Endodermal cell (in vitro differentiated cells): ENCODE results near the gene SFT2D1. TPM values are rescaled to one million over a fixed set of nuclear protein-coding genes. Genes with fewer than 3 reads are reported as not detected.

Experiments
- DNase-seq: peaks from one replicate; pipeline ENCODE4 v3.0.0-alpha.2; 2017
- H3K27ac ChIP-seq: 2 replicates; pipeline ENCODE4 v1.5.1; 2013; ENCODE audit warnings: mild to moderate bottlenecking, low read depth, low read length, moderate library complexity
- H3K27me3 ChIP-seq: 2 replicates; pipeline ENCODE4 v1.6.1; 2013; ENCODE audit warnings: mild to moderate bottlenecking, low read length, moderate library complexity; ENCODE audit not compliant: insufficient read depth, control insufficient read depth, poor library complexity, severe bottlenecking
- H3K36me3 ChIP-seq: 2 replicates; pipeline ENCODE4 v1.7.0; 2013; ENCODE audit warnings: mild to moderate bottlenecking, low read length, moderate library complexity; ENCODE audit not compliant: control insufficient read depth, insufficient read depth
- H3K4me1 ChIP-seq: one replicate; pipeline ENCODE4 v1.7.0; 2013; ENCODE audit warnings: low read length; ENCODE audit not compliant: control insufficient read depth, insufficient read depth
- H3K4me3 ChIP-seq: 2 replicates; pipeline ENCODE4 v1.5.1; 2013; ENCODE audit warnings: mild to moderate bottlenecking, low read length, moderate library complexity
- H3K9ac ChIP-seq: 2 replicates; pipeline ENCODE4 v1.6.1; 2013; ENCODE audit warnings: mild to moderate bottlenecking, low read length, moderate library complexity; ENCODE audit not compliant: poor library complexity, severe bottlenecking; ENCODE audit errors: extremely low read depth
- H3K9me3 ChIP-seq: 2 replicates; pipeline ENCODE4 v1.6.1; 2013; ENCODE audit warnings: mild to moderate bottlenecking, low read length, moderate library complexity; ENCODE audit not compliant: control insufficient read depth
- H3K27ac Mint-ChIP-seq: 2 replicates; pipeline ENCODE4 v1.8.0; 2020; ENCODE audit warnings: mixed read lengths
- H3K27me3 Mint-ChIP-seq: 2 replicates; pipeline ENCODE4 v1.8.0; 2021; ENCODE audit warnings: mild to moderate bottlenecking, mixed read lengths; ENCODE audit not compliant: insufficient read depth
- H3K36me3 Mint-ChIP-seq: 2 replicates; pipeline ENCODE4 v1.8.0; 2020; ENCODE audit warnings: low read depth, mixed read lengths
- H3K4me1 Mint-ChIP-seq: 2 replicates; pipeline ENCODE4 v1.8.0; 2020; ENCODE audit warnings: mixed read lengths
- H3K4me3 Mint-ChIP-seq: 2 replicates; pipeline ENCODE4 v1.8.0; 2020; ENCODE audit warnings: mild to moderate bottlenecking, moderate library complexity, mixed read lengths
- H3K9me3 Mint-ChIP-seq: 2 replicates; pipeline ENCODE4 v1.8.0; 2020; ENCODE audit warnings: mild to moderate bottlenecking, mixed read lengths
- CTCF ChIP-seq: fragments of 200-600 bp; sonication (generic); conservative IDR thresholded peaks from 2 replicates; pipeline ENCODE4 v1.5.0; 2021; ENCODE audit warnings: antibody characterized with exemption, mild to moderate bottlenecking
- WGBS, 2 experiments: methylation state at CpG; one replicate each; pipeline versions ENCODE4 v1.1.5 to v1.1.7; 2013; ENCODE audit warnings: missing lambda C conversion rate in 2 of 2, mixed read lengths in 1 of 2; ENCODE audit not compliant: insufficient coverage in 1 of 2, insufficient read length in 1 of 2; 5-methylcytosine and 5-hydroxymethylcytosine counted together
- total RNA-seq, 2 donors: library from RNA; stranded (reverse); fragmentation: NEBNext Ultra II Directional in 1 of 2; extraction: Animal tissue kit (Norgen Biotek cat#: 25700) in 1 of 2; gene quantifications; 2 replicates in 1 of 2; 3 replicates in 1 of 2; pipeline ENCODE4 v1.2.1, GENCODE V29; 2021

The SFT2D1 gene
- total RNA-seq, 2 donors from 2014 or later = 42.4 to 53.9 TPM

GRCh38 chr6:166313255-166314070, 28.9 kb downstream of the SFT2D1 start:
- TF ChIP-seq CTCF = peak; percentile 85
- H3K4me1 ChIP-seq = peaks cover 4% of the 10 kb centered on the region
- H3K9me3 Mint-ChIP-seq = no peaks in the 10 kb centered on the region
- H3K9me3 ChIP-seq = no peaks in the 10 kb centered on the region
- no peak overlapping the region for H3K27ac ChIP-seq
- H3K9ac ChIP-seq = no peak overlapping the region
- peak overlapping the region; percentile 52 for H3K27ac Mint-ChIP-seq
- peaks cover 29% of the 10 kb centered on the region for H3K27me3 Mint-ChIP-seq
- H3K36me3 Mint-ChIP-seq = no peaks in the 10 kb centered on the region
- 56 to 71% methylated on average over 9 to 18 of the region's 18 CpGs for WGBS, 2 experiments
- peaks cover 30% of the 10 kb centered on the region for H3K4me1 Mint-ChIP-seq
- no peaks in the 10 kb centered on the region for H3K36me3 ChIP-seq
- DNase-seq = peak; percentile 88
- peak overlapping the region; percentile 8 for H3K4me3 Mint-ChIP-seq
- H3K4me3 ChIP-seq = no peak overlapping the region
- H3K27me3 ChIP-seq = peaks cover 22% of the 10 kb centered on the region

- 100% methylated on average over 1 of the region's 1 CpG; no CpG with 5 or more reads in 1 of the 2 experiments for WGBS, 2 experiments
- DNase-seq = no peak
- H3K4me3 ChIP-seq = no peak overlapping the region
- peaks cover 4% of the 10 kb centered on the region for H3K4me1 ChIP-seq
- peaks cover 28% of the 10 kb centered on the region for H3K27me3 ChIP-seq
- no peak overlapping the region for H3K4me3 Mint-ChIP-seq
- no peak overlapping the region for H3K27ac ChIP-seq
- no peak for TF ChIP-seq CTCF
- no peaks in the 10 kb centered on the region for H3K36me3 Mint-ChIP-seq
- H3K9ac ChIP-seq = no peak overlapping the region
- H3K9me3 ChIP-seq = no peaks in the 10 kb centered on the region
- peaks cover 33% of the 10 kb centered on the region for H3K27me3 Mint-ChIP-seq
- peaks cover 31% of the 10 kb centered on the region for H3K4me1 Mint-ChIP-seq
- no peak overlapping the region for H3K27ac Mint-ChIP-seq
- no peaks in the 10 kb centered on the region for H3K36me3 ChIP-seq
- H3K9me3 Mint-ChIP-seq = no peaks in the 10 kb centered on the region
These were observed 29.5 kb downstream of the SFT2D1 start for GRCh38 chr6:166312832-166313231.

- no peak for DNase-seq
- Histone ChIP-seq H3K36me3 (no peaks in the 10 kb centered on the region), H3K9ac (no peak overlapping the region), H3K4me1 (no peaks in the 10 kb centered on the region), H3K27me3 (peaks cover 50% of the 10 kb centered on the region), H3K4me3 (no peak overlapping the region), H3K9me3 (no peaks in the 10 kb centered on the region), H3K27ac (no peak overlapping the region)
- Mint-ChIP-seq H3K27ac (no peak overlapping the region), H3K36me3 (no peaks in the 10 kb centered on the region), H3K4me1 (peaks cover 25% of the 10 kb centered on the region), H3K9me3 (no peaks in the 10 kb centered on the region), H3K4me3 (no peak overlapping the region), H3K27me3 (peaks cover 47% of the 10 kb centered on the region)
- no peak for TF ChIP-seq CTCF
- WGBS, 2 experiments = 84 to 86% methylated on average over 11 to 12 of the region's 12 CpGs
These were observed 31.7 kb downstream of the SFT2D1 start for GRCh38 chr6:166310634-166311033.
